LNCAP (cell line): ENCODE measurements around the gene TBX3.
A peak's percentile ranks its signal among the peaks of the same experiment; 100 is the strongest.

Source experiments
- CTCF ChIP-seq: fragments of 450-650 bp; IDR thresholded peaks from 2 replicates; pipeline ENCODE4 v1.5.1; 2017; ENCODE audit warnings: mild to moderate bottlenecking

The TBX3 gene

GRCh38 chr12:114636723-114637480, 47.1 kb downstream of the TBX3 start:
- TF ChIP-seq CTCF: peak; percentile 39; the same call in 1 of the 2 replicates

GRCh38 chr12:114631242-114631641, 52.7 kb downstream of the TBX3 start:
- TF ChIP-seq CTCF: no peak

GRCh38 chr12:114628199-114628598, 55.8 kb downstream of the TBX3 start:
- TF ChIP-seq CTCF: no peak

GRCh38 chr12:114627393-114627792, 56.6 kb downstream of the TBX3 start:
- TF ChIP-seq CTCF: no peak

- peak; percentile 90 for TF ChIP-seq CTCF
Observed at GRCh38 chr12:114625294-114625851, 58.6 kb downstream of the TBX3 start.

- no peak for TF ChIP-seq CTCF
Observed at GRCh38 chr12:114623737-114624136, 60.2 kb downstream of the TBX3 start.
